H9 (cell line): Measurements from ENCODE around the gene TMEM108. TPM values are rescaled to one million over a fixed set of nuclear protein-coding genes. Genes with fewer than 3 reads are reported as not detected.

Experiments
- DNase-seq: peaks from one replicate; pipeline ENCODE4 v3.0.0-alpha.2; 2017
- H2AFZ ChIP-seq: one replicate; pipeline ENCODE4 v1.6.1; 2013; ENCODE audit warnings: mild to moderate bottlenecking, low read length, control low read depth, moderate library complexity
- H2AK5ac ChIP-seq: 2 replicates; pipeline ENCODE4 v1.6.1; 2013; ENCODE audit warnings: low read length, control low read depth, mixed read lengths; ENCODE audit not compliant: insufficient read length
- H2BK120ac ChIP-seq: one replicate; pipeline ENCODE4 v1.6.1; 2013; ENCODE audit warnings: low read depth, mild to moderate bottlenecking, low read length, control low read depth, inconsistent platforms; ENCODE audit not compliant: poor library complexity, severe bottlenecking
- H2BK12ac ChIP-seq: 2 replicates; pipeline ENCODE4 v1.6.1; 2013; ENCODE audit warnings: low read length, control low read depth, mixed read lengths, low read depth; ENCODE audit not compliant: insufficient read length
- H2BK15ac ChIP-seq: 2 replicates; pipeline ENCODE4 v1.6.1; 2013; ENCODE audit warnings: low read depth, low read length, control low read depth
- H2BK20ac ChIP-seq: one replicate; pipeline ENCODE4 v1.6.1; 2013; ENCODE audit warnings: low read depth, mild to moderate bottlenecking, low read length, control low read depth, inconsistent platforms; ENCODE audit not compliant: poor library complexity, severe bottlenecking
- H2BK5ac ChIP-seq: 2 replicates; pipeline ENCODE4 v1.6.1; 2013; ENCODE audit warnings: low read length, control low read depth, mixed read lengths; ENCODE audit not compliant: insufficient read length
- H3K14ac ChIP-seq: 2 replicates; pipeline ENCODE4 v1.6.1; 2013; ENCODE audit warnings: low read length, control low read depth; ENCODE audit not compliant: insufficient read depth
- H3K18ac ChIP-seq: 2 replicates; pipeline ENCODE4 v1.6.1; 2013; ENCODE audit warnings: low read depth, mild to moderate bottlenecking, mixed read lengths, low read length, control low read depth; ENCODE audit not compliant: insufficient read length
- H3K23ac ChIP-seq: 2 replicates; pipeline ENCODE4 v1.6.1; 2013; ENCODE audit warnings: low read length, control low read depth, mixed read lengths, low read depth; ENCODE audit not compliant: insufficient read length
- H3K23me2 ChIP-seq: 2 replicates; pipeline ENCODE4 v1.6.1; 2013; ENCODE audit warnings: low read depth, mild to moderate bottlenecking, mixed read lengths, low read length, control low read depth; ENCODE audit not compliant: insufficient read length, poor library complexity, severe bottlenecking
- H3K27ac ChIP-seq: 2 replicates; pipeline ENCODE4 v1.5.1; 2013; ENCODE audit warnings: low read length, control low read depth, mixed read lengths, low read depth; ENCODE audit not compliant: insufficient read length
- H3K27me3 ChIP-seq: 2 replicates; pipeline ENCODE4 v1.6.1; 2013; ENCODE audit warnings: low read length, control low read depth, inconsistent platforms; ENCODE audit not compliant: insufficient read depth
- H3K4ac ChIP-seq: 2 replicates; pipeline ENCODE4 v1.6.1; 2013; ENCODE audit warnings: low read depth, mild to moderate bottlenecking, control low read depth, inconsistent platforms, low read length, moderate library complexity
- H3K4me1 ChIP-seq: 2 replicates; pipeline ENCODE4 v1.6.1; 2013; ENCODE audit warnings: low read length, control low read depth, inconsistent platforms; ENCODE audit not compliant: insufficient read depth
- H3K4me2 ChIP-seq: 2 replicates; pipeline ENCODE4 v1.6.1; 2013; ENCODE audit warnings: low read length, control low read depth, mixed read lengths; ENCODE audit not compliant: insufficient read length, insufficient read depth
- H3K56ac ChIP-seq: 2 replicates; pipeline ENCODE4 v1.6.1; 2013; ENCODE audit warnings: low read depth, mild to moderate bottlenecking, mixed read lengths, low read length, control low read depth; ENCODE audit not compliant: insufficient read length
- H3K79me1 ChIP-seq: 2 replicates; pipeline ENCODE4 v1.6.1; 2013; ENCODE audit warnings: low read depth, mild to moderate bottlenecking, moderate library complexity, low read length, control low read depth, inconsistent platforms; ENCODE audit not compliant: insufficient read depth, poor library complexity, severe bottlenecking
- H3K79me2 ChIP-seq: 2 replicates; pipeline ENCODE4 v1.6.1; 2013; ENCODE audit warnings: low read length, control low read depth, inconsistent platforms; ENCODE audit not compliant: insufficient read depth
- H3K9ac ChIP-seq: 2 replicates; pipeline ENCODE4 v1.6.1; 2013; ENCODE audit warnings: low read length, control low read depth, mixed read lengths; ENCODE audit not compliant: insufficient read length; ENCODE audit errors: extremely low read depth
- H3K9me3 ChIP-seq: one replicate; pipeline ENCODE4 v1.6.1; 2013; ENCODE audit warnings: low read depth, low read length, inconsistent platforms; ENCODE audit not compliant: control insufficient read depth
- H3T11ph ChIP-seq: one replicate; pipeline ENCODE4 v1.6.1; 2013; ENCODE audit warnings: mild to moderate bottlenecking, low read length, control low read depth, inconsistent platforms
- H4K20me1 ChIP-seq: one replicate; pipeline ENCODE4 v1.6.1; 2013; ENCODE audit not compliant: control insufficient read depth, insufficient read length, insufficient read depth
- H4K5ac ChIP-seq: 2 replicates; pipeline ENCODE4 v1.6.1; 2013; ENCODE audit warnings: low read depth, mild to moderate bottlenecking, mixed read lengths, low read length, control low read depth; ENCODE audit not compliant: insufficient read length
- H4K8ac ChIP-seq: replicated peaks from 2 replicates; pipeline ENCODE4 v1.6.1; 2013; ENCODE audit warnings: low read length, control low read depth, mixed read lengths, low read depth; ENCODE audit not compliant: insufficient read length
- H4K91ac ChIP-seq: 2 replicates; pipeline ENCODE4 v1.6.1; 2013; ENCODE audit warnings: low read depth, mild to moderate bottlenecking, moderate library complexity, mixed read lengths, low read length, control low read depth; ENCODE audit not compliant: insufficient read length
- H3K27ac Mint-ChIP-seq, 3 experiments: 2 replicates in 2 of 3; 3 replicates in 1 of 3; pipeline ENCODE4 v1.8.0; 2020 to 2021; ENCODE audit warnings: mixed read lengths in 3 of 3, mild to moderate bottlenecking in 1 of 3, moderate library complexity in 1 of 3
- H3K27me3 Mint-ChIP-seq: 2 replicates; pipeline ENCODE4 v1.8.0; 2021; ENCODE audit warnings: low read depth, mild to moderate bottlenecking, moderate library complexity, mixed read lengths
- H3K36me3 Mint-ChIP-seq, 3 experiments: 2 replicates in 2 of 3; 3 replicates in 1 of 3; pipeline ENCODE4 v1.8.0; 2020 to 2021; ENCODE audit warnings: low read depth in 3 of 3, mixed read lengths in 3 of 3; ENCODE audit not compliant: insufficient read depth in 1 of 3
- H3K4me1 Mint-ChIP-seq, 2 experiments: 2 replicates each; pipeline ENCODE4 v1.8.0; 2020; ENCODE audit warnings: mixed read lengths in 2 of 2
- H3K4me3 Mint-ChIP-seq, 2 experiments: 2 replicates in 1 of 2; 3 replicates in 1 of 2; pipeline ENCODE4 v1.8.0; 2020 to 2021; ENCODE audit warnings: mild to moderate bottlenecking in 2 of 2, mixed read lengths in 2 of 2, moderate library complexity in 1 of 2
- H3K9me3 Mint-ChIP-seq, 2 experiments: 2 replicates in 1 of 2; 3 replicates in 1 of 2; pipeline ENCODE4 v1.8.0; 2020; ENCODE audit warnings: mild to moderate bottlenecking in 2 of 2, mixed read lengths in 2 of 2, moderate library complexity in 1 of 2
- CTCF ChIP-seq: fragments of 200-600 bp; sonication (generic); conservative IDR thresholded peaks from 3 replicates; pipeline ENCODE4 v1.8.0; 2021; ENCODE audit warnings: antibody characterized with exemption, mild to moderate bottlenecking
- WGBS: extraction: QIAGEN DNeasy Blood & Tissue Kit; methylation state at CpG from one replicate; pipeline ENCODE4 v1.1.7; 2013; ENCODE audit warnings: missing lambda C conversion rate, low lambda C conversion rate, mixed read lengths; ENCODE audit not compliant: insufficient read length; ENCODE audit errors: extremely low coverage; 5-methylcytosine and 5-hydroxymethylcytosine counted together
- total RNA-seq: library from RNA; stranded (reverse); gene quantifications from 2 replicates; pipeline ENCODE4 v1.2.1, GENCODE V29; 2021

Gene TMEM108
- total RNA-seq, 1 experiment from 2014 or later: 5.0 TPM

- Mint-ChIP-seq H3K4me1 (peaks cover 11 to 25% of the 10 kb centered on the region in 2 experiments), H3K9me3 (peaks cover 0 to 5% of the 10 kb centered on the region in 2 experiments; a peak in 3 of 5 replicates), H3K36me3 (peaks cover 0 to 4% (median 0%) of the 10 kb centered on the region in 3 experiments; a peak in 1 of 7 replicates), H3K4me3 (no peak overlapping the region), H3K27me3 (no peaks in the 10 kb centered on the region), H3K27ac (no peak overlapping the region; a peak in 1 of 7 replicates)
- Histone ChIP-seq H2BK15ac (no peak overlapping the region), H3K56ac (no peak overlapping the region), H3T11ph (no peak overlapping the region), H3K79me2 (no peaks in the 10 kb centered on the region), H3K4me1 (no peaks in the 10 kb centered on the region), H2AK5ac (no peak overlapping the region), H3K9ac (no peak overlapping the region), H3K23ac (no peak overlapping the region), H2BK20ac (no peak overlapping the region), H3K9me3 (no peaks in the 10 kb centered on the region), H2BK5ac (no peak overlapping the region), H2AFZ (no peak overlapping the region), H4K8ac (no peak overlapping the region), H2BK120ac (no peak overlapping the region), H3K4me2 (no peak overlapping the region), H4K20me1 (no peaks in the 10 kb centered on the region), H3K4ac (no peak overlapping the region), H3K18ac (no peak overlapping the region), H4K91ac (no peak overlapping the region), H3K27me3 (no peaks in the 10 kb centered on the region), H3K27ac (no peak overlapping the region), H3K14ac (no peak overlapping the region), H3K79me1 (no peaks in the 10 kb centered on the region), H2BK12ac (no peak overlapping the region), H4K5ac (no peak overlapping the region), H3K23me2 (no peaks in the 10 kb centered on the region)
- DNase-seq: no peak
- no CpG with 5 or more reads among the region's 1 CpG for WGBS
- no peak for TF ChIP-seq CTCF
Observed at GRCh38 chr3:133328373-133328772, 290.2 kb downstream of the TMEM108 start.
